Endothelial cell of umbilical vein (primary cell): ENCODE data around the gene KCNJ13. TPM values are rescaled to one million over a fixed set of nuclear protein-coding genes. Genes with fewer than 3 reads are reported as not detected.

ENCODE experiments used
- BruUV-seq: library from RNA; stranded (reverse); fragments of 400-500 nt; replicated peaks from 2 replicates; lab custom pipeline; 2021; lab: Mats Ljungman, UMichigan
- CTCF ChIA-PET: fragments of 300-600, 350-600 bp; sonication (Branson Sonifier 250); formaldehyde crosslinking; loops from one replicate; lab custom pipeline; 2021; ENCODE audit warnings: antibody characterized with exemption, inconsistent platforms; lab: Charles Lee
- POLR2A ChIA-PET: fragments of 300-600, 350-600 bp; sonication (Branson Sonifier 250); formaldehyde crosslinking; loops from one replicate; lab custom pipeline; 2021; ENCODE audit warnings: antibody characterized with exemption, inconsistent platforms; lab: Charles Lee
- DNase-seq: peaks from one replicate; pipeline ENCODE4 v3.0.0-alpha.2; 2011; ENCODE audit warnings: low read depth, low spot score
- FAIRE-seq: peaks from 2 replicates; lab custom pipeline; 2011; peaks lifted over from hg19 to GRCh38; lab: Jason Lieb, UNC
- H2AFZ ChIP-seq: 2 replicates; pipeline ENCODE4 v1.6.0; 2012; ENCODE audit warnings: low read depth, low read length, control low read depth, inconsistent platforms
- H3K27ac ChIP-seq: 2 replicates; pipeline ENCODE4 v1.5.1; 2011; ENCODE audit warnings: low read depth, mild to moderate bottlenecking, control low read depth, low read length, moderate library complexity; ENCODE audit not compliant: insufficient read depth
- H3K27me3 ChIP-seq, 2 experiments: 2 replicates each; pipeline versions ENCODE4 v1.6.0 to v1.6.1; 2011; ENCODE audit warnings: low read length in 2 of 2, mixed read lengths in 1 of 2; ENCODE audit not compliant: control insufficient read depth in 2 of 2, insufficient read depth in 2 of 2
- H3K36me3 ChIP-seq, 2 experiments: 2 replicates in 1 of 2; 3 replicates in 1 of 2; pipeline ENCODE4 v1.5.1; 2011; ENCODE audit warnings: low read length in 2 of 2, mild to moderate bottlenecking in 1 of 2, moderate library complexity in 1 of 2; ENCODE audit not compliant: control insufficient read depth in 2 of 2, insufficient read depth in 2 of 2; ENCODE audit errors: extremely low read depth in 1 of 2
- H3K4me1 ChIP-seq: 3 replicates; pipeline ENCODE4 v1.5.1; 2011; ENCODE audit warnings: mild to moderate bottlenecking, low read length; ENCODE audit not compliant: control insufficient read depth, insufficient read depth; ENCODE audit errors: extremely low read depth
- H3K4me2 ChIP-seq: 2 replicates; pipeline ENCODE4 v1.6.1; 2011; ENCODE audit warnings: low read length, control low read depth, mixed read lengths; ENCODE audit not compliant: insufficient read depth
- H3K4me3 ChIP-seq, 3 experiments: fragments of 200-600 bp in 1 of 3; sonication (generic), shearing (Covaris generic) in 1 of 3; replicated peaks in 1 of 3; 2 replicates each; pipeline ENCODE4 v1.5.1; 2011 to 2016; ENCODE audit warnings: control low read depth in 3 of 3, low read length in 3 of 3, mild to moderate bottlenecking in 2 of 3, inconsistent platforms in 1 of 3, low read depth in 1 of 3, moderate library complexity in 1 of 3; ENCODE audit not compliant: insufficient read depth in 1 of 3
- H3K79me2 ChIP-seq: 2 replicates; pipeline ENCODE4 v1.6.0; 2012; ENCODE audit warnings: low read length, inconsistent platforms; ENCODE audit not compliant: control insufficient read depth, insufficient read depth
- H3K9ac ChIP-seq: replicated peaks from 2 replicates; pipeline ENCODE3; 2011; ENCODE audit warnings: low read length, control low read depth; ENCODE audit not compliant: insufficient read depth; ENCODE audit errors: extremely low read depth
- H3K9me1 ChIP-seq: replicated peaks from 3 replicates; pipeline ENCODE4 v1.6.0; 2011; ENCODE audit warnings: mild to moderate bottlenecking, low read length; ENCODE audit not compliant: control insufficient read depth, insufficient read depth; ENCODE audit errors: extremely low read depth
- H3K9me3 ChIP-seq: replicated peaks from 2 replicates; pipeline ENCODE4 v1.5.1; 2012; ENCODE audit warnings: low read length, inconsistent platforms; ENCODE audit not compliant: control insufficient read depth, insufficient read depth
- H4K20me1 ChIP-seq: replicated peaks from 2 replicates; pipeline ENCODE3; 2011; ENCODE audit warnings: mild to moderate bottlenecking, low read length; ENCODE audit not compliant: control insufficient read depth, insufficient read depth; ENCODE audit errors: extremely low read depth
- EZH2 ChIP-seq: IDR thresholded peaks from 2 replicates; pipeline ENCODE4 v1.6.1; 2012; ENCODE audit warnings: borderline replicate concordance, low read depth, mild to moderate bottlenecking, moderate library complexity, low read length, inconsistent platforms; ENCODE audit not compliant: severe bottlenecking
- FOS ChIP-seq: IDR thresholded peaks from 2 replicates; pipeline ENCODE4 v1.6.1; 2011; ENCODE audit warnings: mild to moderate bottlenecking, low read length, moderate library complexity, borderline replicate concordance; ENCODE audit not compliant: insufficient read depth
- MYC ChIP-seq: IDR thresholded peaks from one replicate; pipeline ENCODE4 v1.6.1; 2011; ENCODE audit warnings: mild to moderate bottlenecking, low read depth, low read length
- POLR2A ChIP-seq: IDR thresholded peaks from 2 replicates; pipeline ENCODE4 v1.6.1; 2012; ENCODE audit warnings: low read depth, mild to moderate bottlenecking, control low read depth, low read length
- POLR2AphosphoS5 ChIP-seq: IDR thresholded peaks from 2 replicates; pipeline ENCODE4 v1.6.1; 2012; ENCODE audit warnings: low read depth, mild to moderate bottlenecking, control low read depth, low read length, moderate library complexity; ENCODE audit not compliant: insufficient read depth
- dilution Hi-C: fragments of 300-500 bp; cut with MboI; formaldehyde crosslinking; loops from one replicate; pipeline ENCODE4 v1.15.0; 2019; ENCODE audit warnings: low sequenced_read_pairs; ENCODE audit not compliant: extremely low pct_ligation_motif_present
- intact Hi-C: fragments of 100-400 bp; cut with micrococcal nuclease; formaldehyde crosslinking; loops from one replicate; pipeline ENCODE4 v1.10.0; 2022
- polyA plus RNA-seq, 4 experiments: library from polyadenylated mRNA; depleted of rRNA in 3 of 4; stranded (reverse) in 3 of 4; unstranded in 1 of 4; fragments of >200 nt; gene quantifications; 2 replicates each; pipeline versions ENCODE4 v1.2.1 to v1.2.3, GENCODE V29; 2011 to 2012; ENCODE audit warnings: missing spikeins in 1 of 4
- total RNA-seq: library from RNA; stranded (reverse); gene quantifications from 2 replicates; pipeline ENCODE4 v1.2.3, GENCODE V29; 2021

Gene KCNJ13
- total and polyA plus RNA-seq, 2 donors (not counting 3 experiments of a cell fraction or from before 2014, with no cell fraction given): not detected

- Histone ChIP-seq H3K4me3 (no peak overlapping the region), H3K27ac (no peak overlapping the region), H3K9ac (no peak overlapping the region), H3K9me1 (no peaks in the 10 kb centered on the region), H3K4me1 (no peaks in the 10 kb centered on the region), H3K4me2 (no peak overlapping the region), H3K27me3 (no peaks in the 10 kb centered on the region), H2AFZ (no peak overlapping the region), H3K9me3 (no peaks in the 10 kb centered on the region), H4K20me1 (peaks cover 5% of the 10 kb centered on the region), H3K79me2 (peaks cover 62% of the 10 kb centered on the region), H3K36me3 (peaks cover 2 to 9% of the 10 kb centered on the region in 2 experiments)
- ChIA-PET CTCF (interaction anchor here (1.1 to 1.5 kb wide), 3 partner anchors 9 to 18 kb away, joined by 4 to 5 read pairs (median 4); no protein-coding TSS in a partner anchor), POLR2A (no interaction called here)
- no peak for TF ChIP-seq POLR2AphosphoS5
- TF ChIP-seq MYC: no peak
- TF ChIP-seq FOS: no peak
- no peak for TF ChIP-seq POLR2A
- intact Hi-C loops: no loop called here
- DNase-seq (no peak), FAIRE-seq (no peak)
- dilution Hi-C loops: no loop called here
- no TSS peak for BruUV-seq
Observed at GRCh38 chr2:232728785-232729184, 47.6 kb downstream of the KCNJ13 start.

- H2AFZ ChIP-seq: no peak overlapping the region
- H3K4me1 ChIP-seq: no peaks in the 10 kb centered on the region
- no peak overlapping the region for H3K4me2 ChIP-seq
- intact Hi-C loops (no loop called here), dilution Hi-C loops (no loop called here)
- POLR2A ChIA-PET: no interaction called here
- peaks cover 0 to 6% of the 10 kb centered on the region in 2 experiments for H3K36me3 ChIP-seq
- no peak overlapping the region for H3K9ac ChIP-seq
- DNase-seq: no peak
- H3K27me3 ChIP-seq: no peaks in the 10 kb centered on the region
- peaks cover under 1% of the 10 kb centered on the region for H4K20me1 ChIP-seq
- no peaks in the 10 kb centered on the region for H3K9me1 ChIP-seq
- H3K79me2 ChIP-seq: peaks cover 73% of the 10 kb centered on the region
- BruUV-seq: no TSS peak
- TF ChIP-seq EZH2: no peak
- no peak overlapping the region for H3K4me3 ChIP-seq
- no peak for FAIRE-seq
- CTCF ChIA-PET: interaction anchor here (1.0 kb wide), 1 partner anchor 11 kb away, joined by 3 read pairs; no protein-coding TSS in a partner anchor
- H3K9me3 ChIP-seq: no peaks in the 10 kb centered on the region
- no peak overlapping the region for H3K27ac ChIP-seq
Observed at GRCh38 chr2:232723027-232723426, 53.3 kb downstream of the KCNJ13 start.
